PC-9 (cell line): Measurements from ENCODE around the gene MAN1A2. TPM values are rescaled to one million over a fixed set of nuclear protein-coding genes. Genes with fewer than 3 reads are reported as not detected.

Experiments used
- BruUV-seq: library from RNA; stranded (reverse); fragments of 400-500 nt; replicated peaks from 2 replicates; lab custom pipeline; 2021; lab: Mats Ljungman, UMichigan
- CTCF ChIA-PET: fragments of 300-600 bp; sonication (Branson Sonifier 250); formaldehyde crosslinking; loops from one replicate; lab custom pipeline; 2022; ENCODE audit warnings: antibody characterized with exemption; lab: Charles Lee
- POLR2A ChIA-PET: fragments of 300-600 bp; sonication (Branson Sonifier 250); formaldehyde crosslinking; loops from one replicate; lab custom pipeline; 2022; ENCODE audit warnings: antibody characterized with exemption; ENCODE audit not compliant: unreplicated experiment; lab: Charles Lee
- DNase-seq, 2 experiments: peaks; one replicate each; pipeline versions ENCODE4 v3.0.0 to v3.0.0-alpha.2; 2015 to 2022; ENCODE audit warnings: mixed read lengths in 1 of 2
- H2AFZ ChIP-seq: fragments of 200-600 bp; sonication (generic); 2 replicates; pipeline ENCODE4 v1.8.1; 2017; ENCODE audit warnings: antibody characterized with exemption
- H3F3A ChIP-seq: fragments of 200-600 bp; sonication (generic); 2 replicates; pipeline ENCODE4 v1.8.1; 2017; ENCODE audit warnings: antibody characterized with exemption, mild to moderate bottlenecking, low read depth; ENCODE audit not compliant: insufficient read depth
- H3K27ac ChIP-seq: fragments of 200-600 bp; sonication (generic); 2 replicates; pipeline ENCODE4 v1.6.1; 2016; ENCODE audit warnings: mixed run types
- H3K27me3 ChIP-seq: fragments of 200-600 bp; sonication (generic); 2 replicates; pipeline ENCODE4 v1.6.1; 2016; ENCODE audit warnings: low read depth, mixed run types; ENCODE audit not compliant: insufficient read depth
- H3K36me3 ChIP-seq: fragments of 200-600 bp; sonication (generic); 2 replicates; pipeline ENCODE4 v1.6.1; 2016; ENCODE audit warnings: low read depth, mixed run types
- H3K4me1 ChIP-seq: fragments of 200-600 bp; sonication (generic); replicated peaks from 2 replicates; pipeline ENCODE4 v1.6.1; 2016; ENCODE audit warnings: mixed run types; ENCODE audit not compliant: insufficient read depth
- H3K4me2 ChIP-seq: fragments of 200-600 bp; sonication (generic); 2 replicates; pipeline ENCODE4 v1.6.1; 2017; ENCODE audit warnings: mixed run types
- H3K4me3 ChIP-seq: fragments of 200-600 bp; sonication (generic); 2 replicates; pipeline ENCODE4 v1.6.1; 2016; ENCODE audit warnings: mixed run types
- H3K79me2 ChIP-seq: fragments of 200-600 bp; sonication (generic); 2 replicates; pipeline ENCODE4 v1.6.1; 2017; ENCODE audit warnings: low read depth, mixed run types
- H3K9me2 ChIP-seq: fragments of 200-600 bp; sonication (generic); 2 replicates; pipeline ENCODE4 v1.8.1; 2017; ENCODE audit warnings: mild to moderate bottlenecking; ENCODE audit not compliant: insufficient read depth
- H3K9me3 ChIP-seq: fragments of 200-600 bp; sonication (generic); 2 replicates; pipeline ENCODE4 v1.8.1; 2016; ENCODE audit warnings: low read depth; ENCODE audit not compliant: insufficient read depth
- H4K20me1 ChIP-seq: fragments of 200-600 bp; sonication (generic); 2 replicates; pipeline ENCODE4 v1.8.1; 2017; ENCODE audit not compliant: insufficient read depth
- EZH2 ChIP-seq: fragments of 200-600 bp; sonication (generic); IDR thresholded peaks from 2 replicates; pipeline ENCODE4 v1.8.0; 2017; ENCODE audit warnings: antibody characterized with exemption, low read depth
- intact Hi-C: fragments of 100-400 bp; cut with micrococcal nuclease; formaldehyde crosslinking; loops from one replicate; pipeline ENCODE4 v1.10.0; 2022; ENCODE audit not compliant: unreplicated experiment
- total RNA-seq: library from RNA; stranded (reverse); gene quantifications from 2 replicates; pipeline ENCODE4 v1.2.3, GENCODE V29; 2021
- TF ChIP-seq, protein P1 (sequence below): fragments of 200-600 bp; sonication (generic); conservative IDR thresholded peaks from 2 replicates; pipeline ENCODE4 v1.6.1; 2017; ENCODE audit warnings: mixed run types, antibody characterized with exemption, mild to moderate bottlenecking, moderate library complexity

MAN1A2 gene
- total RNA-seq, 1 experiment from 2014 or later, result 50.3 TPM

DNA sequence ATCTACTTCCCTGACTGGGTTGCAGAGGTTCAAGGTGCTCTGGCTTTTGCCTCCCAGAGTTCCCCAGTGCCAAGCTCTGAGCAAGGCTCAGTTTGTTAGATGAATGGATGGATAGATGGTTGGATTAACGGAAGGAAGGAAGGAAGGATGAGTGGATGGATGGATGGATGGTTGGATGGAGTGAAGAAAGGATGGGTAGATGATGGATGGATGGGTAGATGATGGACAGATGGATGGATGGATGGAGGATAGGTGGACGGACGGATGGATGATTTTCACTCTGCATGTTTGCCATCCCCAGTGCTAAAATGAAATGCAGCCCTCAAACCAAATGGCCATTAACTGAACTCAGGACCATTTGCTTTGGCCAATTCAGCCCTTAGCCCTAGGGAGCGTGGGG, 211.2 kb downstream of the MAN1A2 start:
- intact Hi-C loops, result no loop called here
- no peak overlapping the region for H3K4me3 ChIP-seq
- POLR2A ChIA-PET, result no interaction called here
- DNase-seq, result no peak
- CTCF ChIA-PET, result interaction anchor here (0.6 to 0.7 kb wide), 2 partner anchors 17 to 51 kb away, joined by 3 to 5 read pairs; no protein-coding TSS in a partner anchor
- H3F3A ChIP-seq, result no peaks in the 10 kb centered on the region
- no peak for TF ChIP-seq EZH2
- TF ChIP-seq, protein P1, sequence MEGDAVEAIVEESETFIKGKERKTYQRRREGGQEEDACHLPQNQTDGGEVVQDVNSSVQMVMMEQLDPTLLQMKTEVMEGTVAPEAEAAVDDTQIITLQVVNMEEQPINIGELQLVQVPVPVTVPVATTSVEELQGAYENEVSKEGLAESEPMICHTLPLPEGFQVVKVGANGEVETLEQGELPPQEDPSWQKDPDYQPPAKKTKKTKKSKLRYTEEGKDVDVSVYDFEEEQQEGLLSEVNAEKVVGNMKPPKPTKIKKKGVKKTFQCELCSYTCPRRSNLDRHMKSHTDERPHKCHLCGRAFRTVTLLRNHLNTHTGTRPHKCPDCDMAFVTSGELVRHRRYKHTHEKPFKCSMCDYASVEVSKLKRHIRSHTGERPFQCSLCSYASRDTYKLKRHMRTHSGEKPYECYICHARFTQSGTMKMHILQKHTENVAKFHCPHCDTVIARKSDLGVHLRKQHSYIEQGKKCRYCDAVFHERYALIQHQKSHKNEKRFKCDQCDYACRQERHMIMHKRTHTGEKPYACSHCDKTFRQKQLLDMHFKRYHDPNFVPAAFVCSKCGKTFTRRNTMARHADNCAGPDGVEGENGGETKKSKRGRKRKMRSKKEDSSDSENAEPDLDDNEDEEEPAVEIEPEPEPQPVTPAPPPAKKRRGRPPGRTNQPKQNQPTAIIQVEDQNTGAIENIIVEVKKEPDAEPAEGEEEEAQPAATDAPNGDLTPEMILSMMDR, result no peak
- H3K4me1 ChIP-seq, result peaks cover 2% of the 10 kb centered on the region
- no peaks in the 10 kb centered on the region for H3K9me3 ChIP-seq
- H3K9me2 ChIP-seq, result no peaks in the 10 kb centered on the region
- H3K27me3 ChIP-seq, result no peaks in the 10 kb centered on the region
- H3K27ac ChIP-seq, result no peak overlapping the region
- BruUV-seq, result no TSS peak
- H2AFZ ChIP-seq, result no peak overlapping the region
- no peaks in the 10 kb centered on the region for H4K20me1 ChIP-seq
- no peaks in the 10 kb centered on the region for H3K36me3 ChIP-seq
- H3K79me2 ChIP-seq, result no peaks in the 10 kb centered on the region
- H3K4me2 ChIP-seq, result no peak overlapping the region

Other genes with a start within 250 kb of the MAN1A2 start
- 10.0 and 10.2 TPM in 2 replicates for gene TRIM45, start 245.7 kb upstream of the MAN1A2 start, total RNA-seq
- gene VTCN1, start 156.5 kb upstream of the MAN1A2 start, total RNA-seq, result 3.6 and 5.0 TPM in 2 replicates
- gene TENT5C, start 238.6 kb downstream of the MAN1A2 start, total RNA-seq, result 3.9 and 4.3 TPM in 2 replicates